Mucosa of stomach (tissue), 1 donor: ENCODE data around the gene RBPMS2.

Experiments
- H3K27me3 ChIP-seq: one replicate; pipeline ENCODE4 v1.7.0; 2013; ENCODE audit warnings: mild to moderate bottlenecking, low read length; ENCODE audit not compliant: control insufficient read depth, insufficient read depth
- H3K36me3 ChIP-seq: one replicate; pipeline ENCODE4 v1.7.0; 2013; ENCODE audit warnings: low read length; ENCODE audit not compliant: control insufficient read depth, insufficient read depth
- H3K4me1 ChIP-seq: one replicate; pipeline ENCODE4 v1.7.0; 2013; ENCODE audit warnings: mild to moderate bottlenecking, low read length; ENCODE audit not compliant: control insufficient read depth, insufficient read depth
- H3K4me3 ChIP-seq: one replicate; pipeline ENCODE4 v1.7.0; 2013; ENCODE audit warnings: low read length
- H3K9ac ChIP-seq: one replicate; pipeline ENCODE4 v1.7.0; 2013; ENCODE audit warnings: mild to moderate bottlenecking, low read length, moderate library complexity
- H3K9me3 ChIP-seq: one replicate; pipeline ENCODE4 v1.7.0; 2013; ENCODE audit warnings: mild to moderate bottlenecking, low read length, moderate library complexity; ENCODE audit not compliant: control insufficient read depth
- donor health status: Pancreatic carcinoma.

RBPMS2 gene

GRCh38 chr15:64763874-64764273 lies 11.5 kb downstream of the RBPMS2 start:
- no peaks in the 10 kb centered on the region for H3K4me1 ChIP-seq
- H3K9ac ChIP-seq = no peak overlapping the region

GRCh38 chr15:64763462-64763861 lies 11.9 kb downstream of the RBPMS2 start:
- Histone ChIP-seq H3K9me3 (no peaks in the 10 kb centered on the region), H3K4me3 (no peak overlapping the region), H3K4me1 (no peaks in the 10 kb centered on the region), H3K27me3 (no peaks in the 10 kb centered on the region), H3K36me3 (no peaks in the 10 kb centered on the region), H3K9ac (no peak overlapping the region)

More at GRCh38 chr15:64763874-64764273, 11.5 kb downstream of the RBPMS2 start:
- Histone ChIP-seq H3K36me3 (no peaks in the 10 kb centered on the region), H3K9me3 (no peaks in the 10 kb centered on the region), H3K4me3 (no peak overlapping the region), H3K27me3 (no peaks in the 10 kb centered on the region)

GRCh38 chr15:64763021-64763420 lies 12.4 kb downstream of the RBPMS2 start:
- Histone ChIP-seq H3K27me3 (no peaks in the 10 kb centered on the region), H3K9ac (no peak overlapping the region), H3K36me3 (no peaks in the 10 kb centered on the region), H3K9me3 (no peaks in the 10 kb centered on the region), H3K4me3 (no peak overlapping the region), H3K4me1 (no peaks in the 10 kb centered on the region)

GRCh38 chr15:64762546-64762945 lies 12.8 kb downstream of the RBPMS2 start:
- H3K9me3 ChIP-seq = no peaks in the 10 kb centered on the region
- no peak overlapping the region for H3K9ac ChIP-seq
- H3K36me3 ChIP-seq = no peaks in the 10 kb centered on the region
- no peak overlapping the region for H3K4me3 ChIP-seq
- no peaks in the 10 kb centered on the region for H3K27me3 ChIP-seq
- no peaks in the 10 kb centered on the region for H3K4me1 ChIP-seq

- Histone ChIP-seq H3K9ac (no peak overlapping the region), H3K9me3 (no peaks in the 10 kb centered on the region), H3K4me1 (no peaks in the 10 kb centered on the region), H3K27me3 (no peaks in the 10 kb centered on the region), H3K36me3 (no peaks in the 10 kb centered on the region), H3K4me3 (no peak overlapping the region)
These were observed 14.2 kb downstream of the RBPMS2 start for GRCh38 chr15:64761156-64761555.

GRCh38 chr15:64760056-64760455 lies 15.3 kb downstream of the RBPMS2 start:
- no peaks in the 10 kb centered on the region for H3K4me1 ChIP-seq
- H3K4me3 ChIP-seq = no peak overlapping the region

GRCh38 chr15:64755427-64755940 lies 19.9 kb downstream of the RBPMS2 start:
- no peaks in the 10 kb centered on the region for H3K36me3 ChIP-seq
- no peak overlapping the region for H3K9ac ChIP-seq
- no peak overlapping the region for H3K4me3 ChIP-seq
- no peaks in the 10 kb centered on the region for H3K9me3 ChIP-seq
- no peaks in the 10 kb centered on the region for H3K27me3 ChIP-seq
- H3K4me1 ChIP-seq = no peaks in the 10 kb centered on the region

More at GRCh38 chr15:64760056-64760455, 15.3 kb downstream of the RBPMS2 start:
- H3K9me3 ChIP-seq = no peaks in the 10 kb centered on the region
- no peaks in the 10 kb centered on the region for H3K36me3 ChIP-seq
- no peak overlapping the region for H3K9ac ChIP-seq
- H3K27me3 ChIP-seq = no peaks in the 10 kb centered on the region

GRCh38 chr15:64754663-64755426 lies 20.5 kb downstream of the RBPMS2 start:
- Histone ChIP-seq H3K9me3 (no peaks in the 10 kb centered on the region), H3K9ac (no peak overlapping the region), H3K36me3 (no peaks in the 10 kb centered on the region), H3K27me3 (peaks cover 5% of the 10 kb centered on the region), H3K4me1 (no peaks in the 10 kb centered on the region), H3K4me3 (no peak overlapping the region)

GRCh38 chr15:64753480-64754185 lies 21.8 kb downstream of the RBPMS2 start:
- peaks cover 5% of the 10 kb centered on the region for H3K27me3 ChIP-seq
- no peaks in the 10 kb centered on the region for H3K9me3 ChIP-seq
- no peak overlapping the region for H3K9ac ChIP-seq
- no peaks in the 10 kb centered on the region for H3K36me3 ChIP-seq
- H3K4me3 ChIP-seq = no peak overlapping the region
- H3K4me1 ChIP-seq = no peaks in the 10 kb centered on the region

- no peak overlapping the region for H3K4me3 ChIP-seq
- H3K27me3 ChIP-seq = peaks cover 5% of the 10 kb centered on the region
- H3K4me1 ChIP-seq = no peaks in the 10 kb centered on the region
- H3K36me3 ChIP-seq = no peaks in the 10 kb centered on the region
- H3K9me3 ChIP-seq = no peaks in the 10 kb centered on the region
- H3K9ac ChIP-seq = no peak overlapping the region
These were observed 23.9 kb downstream of the RBPMS2 start for GRCh38 chr15:64751464-64751863.

- no peaks in the 10 kb centered on the region for H3K4me1 ChIP-seq
- H3K9ac ChIP-seq = no peak overlapping the region
- no peaks in the 10 kb centered on the region for H3K9me3 ChIP-seq
- H3K4me3 ChIP-seq = no peak overlapping the region
- peaks cover 5% of the 10 kb centered on the region for H3K27me3 ChIP-seq
- H3K36me3 ChIP-seq = no peaks in the 10 kb centered on the region
These were observed 25.3 kb downstream of the RBPMS2 start for GRCh38 chr15:64749999-64750657.

- no peak overlapping the region for H3K9ac ChIP-seq
- H3K9me3 ChIP-seq = no peaks in the 10 kb centered on the region
- H3K4me3 ChIP-seq = no peak overlapping the region
- H3K27me3 ChIP-seq = peaks cover 5% of the 10 kb centered on the region
- no peaks in the 10 kb centered on the region for H3K4me1 ChIP-seq
- H3K36me3 ChIP-seq = no peaks in the 10 kb centered on the region
These were observed 26.2 kb downstream of the RBPMS2 start for GRCh38 chr15:64749167-64749566.
